Mucosa of gallbladder (tissue), 1 donor: Measurements from ENCODE around the gene SH3RF3. TPM values are rescaled to one million over a fixed set of nuclear protein-coding genes. Genes with fewer than 3 reads are reported as not detected.

Experiments used
- DNase-seq: peaks from one replicate; pipeline ENCODE4 v3.0.0-alpha.2; 2020; ENCODE audit warnings: low spot score
- total RNA-seq: library from RNA; stranded (reverse); gene quantifications from one replicate; pipeline ENCODE4 v1.2.1, GENCODE V29; 2021
- donor health status: DM: no; HTN: no; CAD: no.

The SH3RF3 gene
- total RNA-seq, 1 donor from 2014 or later: 11.5 TPM

DNA sequence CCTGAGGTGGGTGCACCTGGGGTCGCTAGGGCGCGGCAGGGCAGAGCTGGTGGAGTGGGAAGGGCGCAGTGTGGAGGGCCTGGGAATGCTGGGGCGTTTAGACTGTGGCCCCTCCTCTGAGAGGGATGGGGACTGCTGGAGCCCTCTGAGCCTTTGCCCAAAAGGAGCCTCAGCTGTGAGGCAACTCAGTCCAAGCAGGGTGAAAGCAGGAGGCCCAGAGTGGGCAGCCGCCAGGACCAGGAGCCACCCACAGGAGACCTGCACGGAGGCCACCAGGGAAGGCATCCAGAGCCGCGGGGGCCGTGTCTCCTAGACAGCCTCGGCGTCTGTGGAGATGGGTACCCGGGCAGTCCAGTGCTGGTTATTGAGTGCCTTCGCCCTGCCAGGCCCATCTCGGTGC is 369.9 kb downstream of the SH3RF3 start:
- no peak for DNase-seq

DNA sequence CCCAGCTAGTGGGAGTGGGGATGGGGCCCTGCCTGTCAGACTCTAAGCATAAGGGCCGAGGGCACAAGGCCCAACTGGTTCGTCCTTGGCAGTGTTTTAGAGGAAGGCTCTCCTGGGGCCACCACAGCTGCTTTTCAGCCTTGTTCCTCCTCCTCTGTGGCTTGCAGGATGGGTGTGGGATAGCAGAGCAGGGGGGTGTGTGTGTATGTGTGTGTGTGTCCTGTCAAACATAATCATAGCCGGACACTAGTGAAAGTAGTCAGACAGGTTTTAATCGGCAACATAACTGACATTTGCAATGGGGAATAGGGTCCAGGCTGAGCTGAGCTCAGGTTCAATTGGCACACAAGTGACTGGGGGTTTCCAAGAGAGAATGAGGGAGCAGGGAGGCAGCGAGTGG is 370.6 kb downstream of the SH3RF3 start:
- no peak for DNase-seq

DNA sequence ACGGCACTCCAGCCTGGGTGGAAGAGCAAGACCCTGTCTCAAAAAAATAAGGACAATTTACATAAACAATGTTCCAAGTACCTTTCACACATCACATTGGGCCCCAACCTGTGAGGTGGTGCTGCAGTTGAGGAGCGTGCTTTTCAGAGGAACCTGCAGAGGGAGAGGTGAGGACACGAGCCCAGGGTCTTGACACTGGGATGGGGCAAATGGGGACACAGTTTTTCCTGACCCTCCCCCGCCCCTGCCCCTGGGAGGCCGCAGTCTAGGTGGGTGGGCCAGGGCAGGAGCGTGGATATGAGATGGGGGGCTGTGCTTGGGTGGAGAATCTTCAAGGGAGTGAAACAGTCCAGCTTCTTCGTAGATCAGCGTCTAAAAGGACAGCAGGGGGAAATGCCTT is 371.9 kb downstream of the SH3RF3 start:
- DNase-seq: no peak

DNA sequence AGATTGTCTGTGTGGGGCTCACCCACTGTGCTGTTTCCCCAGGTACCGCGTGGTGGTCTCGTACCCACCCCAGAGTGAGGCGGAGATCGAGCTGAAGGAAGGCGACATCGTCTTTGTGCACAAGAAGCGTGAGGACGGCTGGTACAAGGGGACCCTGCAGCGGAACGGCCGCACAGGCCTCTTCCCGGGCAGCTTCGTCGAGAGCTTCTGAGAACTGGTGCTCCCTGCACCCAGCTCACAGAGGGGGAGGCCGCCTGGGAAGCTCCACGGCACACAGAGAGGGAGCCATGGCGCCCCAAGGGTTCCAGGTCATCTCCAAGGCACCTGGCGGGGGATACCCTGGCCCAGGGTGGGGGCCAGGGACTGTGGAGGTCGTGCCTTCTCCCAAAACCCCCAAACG is 372.5 kb downstream of the SH3RF3 start:
- DNase-seq: no peak

DNA sequence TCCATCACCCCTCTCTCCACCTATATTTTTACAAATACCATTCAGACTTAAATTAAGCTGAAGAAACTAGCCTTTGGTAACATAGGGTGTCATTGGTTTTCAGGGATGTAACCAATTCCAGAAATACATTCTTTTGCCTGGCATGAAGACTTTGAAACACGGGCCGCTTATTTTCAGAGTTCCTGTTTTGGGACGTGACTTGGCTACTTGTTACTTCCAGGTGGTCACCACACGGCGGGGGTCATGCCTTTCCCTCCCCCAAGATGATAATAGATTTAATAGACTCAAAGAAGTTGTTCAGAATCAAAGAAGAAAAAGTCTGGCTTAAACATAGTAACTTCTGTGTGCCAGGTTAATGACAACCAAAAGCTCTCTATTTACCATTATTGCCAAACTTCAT is 374.2 kb downstream of the SH3RF3 start:
- no peak for DNase-seq

DNA sequence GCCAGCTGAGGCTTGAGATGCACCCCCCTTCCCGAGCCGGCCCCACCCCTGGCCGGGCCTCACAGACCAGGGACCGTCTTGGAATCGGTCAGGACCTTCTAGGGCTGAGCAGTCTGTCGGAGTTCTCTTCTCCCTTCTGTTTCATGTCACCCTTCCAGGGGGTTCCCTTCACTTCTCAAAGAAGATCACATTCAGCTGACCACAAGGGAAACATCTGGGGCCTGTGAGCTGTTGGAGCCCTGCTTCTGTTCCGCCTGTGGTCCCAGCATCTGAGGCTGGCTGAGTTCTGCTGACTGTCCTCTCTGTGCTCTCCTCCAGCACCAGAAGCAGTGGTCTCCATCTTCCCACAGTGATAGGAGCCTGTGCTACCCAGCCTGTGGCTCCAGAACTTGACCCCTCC is 378.2 kb downstream of the SH3RF3 start:
- peak; percentile 18 for DNase-seq

DNA sequence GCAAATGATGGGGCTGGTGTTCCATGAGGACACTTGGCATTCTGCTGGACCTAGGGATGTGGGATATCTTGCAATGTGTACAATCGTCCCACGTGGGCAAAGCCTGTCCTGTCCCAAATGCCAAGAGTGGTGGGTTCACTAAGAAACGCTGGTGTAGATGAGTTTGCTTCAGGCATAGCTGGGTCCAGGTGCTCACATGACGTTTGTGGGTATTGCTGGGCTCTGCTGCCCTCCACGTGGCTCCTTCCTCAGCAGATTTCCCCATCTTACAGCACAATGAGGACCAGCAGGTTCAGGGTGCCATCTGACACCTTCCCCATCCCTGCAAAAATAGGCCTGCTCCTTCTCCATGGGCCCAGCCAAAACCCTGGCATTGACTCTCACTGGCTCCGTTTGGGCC is 378.8 kb downstream of the SH3RF3 start:
- no peak for DNase-seq

DNA sequence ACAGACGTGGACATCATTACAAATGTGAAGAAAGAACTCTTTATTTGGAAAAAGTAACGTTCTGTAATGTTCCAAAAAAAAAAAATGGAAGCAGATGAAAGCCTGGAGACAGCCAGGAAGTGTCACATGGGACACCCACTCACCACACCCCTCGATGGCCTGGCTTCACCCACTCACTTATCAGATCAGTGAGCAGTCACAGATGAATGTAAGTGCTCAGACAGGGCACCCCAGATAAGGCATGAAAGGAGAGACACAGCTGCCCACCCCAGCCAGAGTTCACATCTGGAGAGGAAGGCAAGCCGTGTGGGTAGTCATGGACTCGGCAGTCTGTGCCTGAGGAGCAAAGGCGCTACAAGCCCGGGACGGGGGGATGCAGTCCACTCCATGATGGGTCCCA is 379.6 kb downstream of the SH3RF3 start:
- DNase-seq: no peak

DNA sequence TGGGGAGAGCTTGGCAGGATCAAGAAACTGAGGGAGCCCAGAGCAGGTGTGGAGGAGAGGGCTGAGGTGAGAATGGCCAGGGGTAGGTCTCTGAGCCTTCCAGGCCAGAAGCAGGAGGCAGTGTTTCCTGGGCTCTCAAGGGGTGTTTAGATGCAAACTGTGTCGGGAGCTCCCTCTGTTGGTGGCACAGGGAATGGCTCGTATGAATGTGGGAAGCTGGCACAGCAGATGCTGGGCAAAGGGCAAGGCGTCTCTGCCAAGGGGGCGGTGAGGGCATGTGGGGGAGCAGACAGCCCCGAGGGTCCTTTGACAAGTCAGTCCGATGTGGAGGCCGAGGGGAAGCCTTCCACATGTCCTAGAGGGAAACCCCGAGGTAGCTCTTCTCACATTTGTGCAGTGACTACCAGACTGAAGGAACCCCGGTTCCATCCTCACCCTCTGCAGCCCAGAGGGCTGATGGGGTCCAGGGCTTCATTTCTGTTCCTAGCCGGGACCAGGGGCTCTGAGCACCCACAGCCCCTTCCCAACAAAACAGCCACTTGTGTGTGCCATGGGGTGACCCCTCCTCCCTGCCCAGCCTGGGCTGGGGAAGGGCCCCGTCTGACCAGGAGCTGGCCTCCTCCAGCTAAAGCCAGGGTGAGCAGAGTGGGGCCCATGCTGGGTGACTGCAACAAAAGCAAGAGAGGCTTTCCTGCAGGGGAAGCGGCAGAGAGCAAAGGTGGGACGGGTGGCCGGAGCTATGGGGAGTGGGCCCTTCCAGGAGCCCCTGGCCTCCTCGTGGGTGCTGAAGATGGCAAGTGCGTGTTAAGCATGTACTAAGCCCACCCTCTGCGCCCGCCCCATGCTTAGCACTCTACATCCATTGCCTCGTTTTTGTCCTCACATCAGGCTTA is 381.4 kb downstream of the SH3RF3 start:
- peak; percentile 85 for DNase-seq

DNA sequence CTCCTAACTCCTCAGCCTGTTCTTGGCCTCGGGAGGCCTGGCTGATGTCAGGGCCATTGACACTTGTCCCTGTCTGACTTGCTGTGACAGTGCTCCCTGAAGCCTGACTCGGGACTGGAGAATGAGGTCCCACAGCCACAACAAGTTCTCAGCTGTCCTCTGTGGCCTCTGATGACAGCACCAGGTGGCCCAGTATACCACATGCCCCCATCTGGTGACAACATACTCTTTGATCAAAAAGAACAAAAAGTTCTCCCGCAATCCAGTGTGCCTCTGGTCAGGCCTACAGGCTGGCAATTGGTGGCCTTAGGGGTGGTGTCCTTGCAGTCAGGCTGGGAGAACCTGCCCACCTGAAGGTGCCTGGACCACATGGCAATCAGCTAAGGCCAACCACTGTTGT is 382.2 kb downstream of the SH3RF3 start:
- no peak for DNase-seq

DNA sequence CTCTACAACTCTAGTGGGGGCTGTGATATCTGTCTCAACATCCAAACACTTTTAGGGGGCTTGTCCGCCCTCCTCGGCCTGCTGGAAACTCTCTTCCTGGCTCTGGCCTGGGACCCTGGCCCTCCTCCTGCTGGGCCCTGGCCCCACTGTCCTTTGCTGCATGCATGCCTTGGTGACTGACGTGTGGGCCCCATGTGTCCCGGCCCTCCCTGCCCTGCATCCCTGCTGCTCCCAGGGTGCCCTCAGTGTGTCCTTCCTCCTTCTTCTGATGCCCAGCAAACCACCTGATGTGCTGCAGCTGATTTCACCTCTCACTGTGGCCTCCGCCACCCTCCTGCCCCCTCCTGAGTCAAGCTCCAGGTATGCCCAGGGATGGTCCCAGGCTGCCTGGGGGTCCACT is 383.1 kb downstream of the SH3RF3 start:
- no peak for DNase-seq

DNA sequence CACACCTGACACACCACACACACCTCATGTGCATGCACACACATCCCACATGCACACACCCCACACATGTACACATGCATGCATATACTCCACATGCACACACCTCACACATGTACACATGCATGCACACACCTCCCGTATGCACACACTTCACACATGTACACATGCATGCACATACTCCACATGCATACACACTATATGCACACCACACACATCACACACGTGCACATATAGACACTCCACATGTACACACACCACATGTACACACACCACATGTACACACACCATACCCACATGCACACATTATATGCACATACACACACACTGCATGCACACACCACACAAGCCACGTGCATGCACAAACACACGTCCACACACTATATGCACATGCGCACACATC is 384.2 kb downstream of the SH3RF3 start:
- DNase-seq: no peak

DNA sequence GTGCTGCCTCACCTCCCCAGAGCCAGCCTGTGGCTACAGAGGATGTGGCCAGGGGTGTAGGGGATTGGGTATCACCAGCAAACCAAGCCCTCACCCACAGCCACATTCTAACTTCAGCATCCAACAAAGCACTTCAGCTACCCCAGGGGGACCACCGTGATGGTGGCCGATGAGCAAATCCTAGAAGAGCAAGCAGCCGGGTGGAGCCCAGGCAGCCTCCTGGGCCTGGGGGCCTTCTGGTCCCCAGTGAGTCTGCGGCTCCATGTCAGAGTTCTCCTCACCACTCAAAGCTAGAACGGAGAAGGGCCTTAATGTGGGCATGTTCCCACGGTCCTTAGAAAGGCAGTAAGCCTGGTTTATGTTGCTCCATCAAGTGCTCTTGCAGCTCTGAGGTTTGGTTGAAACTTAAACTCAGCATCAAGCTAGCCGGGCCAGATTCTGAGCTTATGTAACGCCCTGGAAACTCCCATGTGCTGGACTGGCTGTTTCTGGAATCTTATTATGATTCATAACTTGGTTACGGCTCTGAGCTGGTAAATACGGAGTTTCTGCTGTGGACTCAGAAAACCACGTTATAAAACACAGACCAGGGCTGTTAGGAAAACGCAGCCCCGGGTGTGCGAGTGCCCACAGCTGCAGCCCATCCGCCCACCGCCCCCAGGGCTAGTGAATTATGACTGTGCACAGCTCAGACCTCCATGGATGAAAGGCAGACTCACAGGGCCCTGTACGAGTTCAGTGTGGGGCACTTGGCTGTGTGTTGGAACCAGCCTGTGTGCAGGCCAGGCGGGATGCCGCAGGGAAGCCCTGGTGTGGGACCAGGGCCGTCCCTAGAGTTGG is 385.0 kb downstream of the SH3RF3 start:
- peak; percentile 55 for DNase-seq

DNA sequence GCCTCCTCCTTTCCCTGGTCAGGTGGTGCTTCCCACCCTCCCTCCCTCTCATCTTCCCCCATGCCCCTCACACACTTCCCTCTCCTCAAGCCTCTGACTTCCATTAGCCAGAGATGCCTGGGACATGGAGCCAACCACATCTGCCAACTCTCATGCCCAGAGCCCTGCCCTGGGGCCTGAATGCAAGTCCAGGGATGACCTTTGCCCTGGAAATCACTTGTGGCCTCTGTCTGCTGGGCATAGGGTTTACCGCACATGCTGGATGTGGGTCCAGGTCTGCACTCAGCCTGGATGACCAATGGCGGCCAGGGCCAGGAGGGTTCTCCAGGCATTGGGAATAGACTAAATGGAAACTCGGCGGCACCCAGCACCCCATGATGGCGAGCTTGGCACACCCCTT is 385.9 kb downstream of the SH3RF3 start:
- DNase-seq: no peak

DNA sequence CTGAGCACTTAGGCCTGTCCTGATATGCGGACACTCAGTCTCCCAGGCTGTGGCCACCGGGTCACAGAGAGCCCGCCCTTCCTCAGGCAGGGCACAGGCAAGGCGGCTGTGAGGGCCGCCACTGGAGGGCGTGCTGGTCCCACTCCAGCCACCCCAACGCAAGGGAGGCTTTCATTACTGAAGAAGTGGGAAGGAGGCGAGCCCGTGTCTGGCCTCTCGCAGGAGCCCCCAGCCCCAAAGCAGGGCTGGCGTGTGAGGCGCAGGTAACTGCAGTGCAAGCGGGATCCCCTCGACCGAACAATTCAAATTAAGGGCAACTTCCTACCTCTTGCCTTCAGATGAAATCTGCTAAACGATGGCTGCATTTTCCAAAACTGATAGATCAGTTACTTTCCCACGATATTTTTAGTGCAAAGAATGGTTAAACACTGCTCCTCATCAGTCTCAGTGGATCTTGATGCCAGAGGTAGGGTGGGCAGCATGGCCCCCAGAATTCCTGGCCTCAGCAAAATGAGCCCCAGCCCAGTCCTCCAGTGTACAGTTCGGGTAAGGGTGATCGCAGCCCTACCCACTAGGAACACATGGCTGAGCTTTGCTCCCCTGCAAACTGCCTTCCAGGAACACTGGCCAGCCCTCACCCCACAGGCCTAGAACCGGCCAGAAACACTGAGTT is 387.6 kb downstream of the SH3RF3 start:
- DNase-seq: peak; percentile 20

DNA sequence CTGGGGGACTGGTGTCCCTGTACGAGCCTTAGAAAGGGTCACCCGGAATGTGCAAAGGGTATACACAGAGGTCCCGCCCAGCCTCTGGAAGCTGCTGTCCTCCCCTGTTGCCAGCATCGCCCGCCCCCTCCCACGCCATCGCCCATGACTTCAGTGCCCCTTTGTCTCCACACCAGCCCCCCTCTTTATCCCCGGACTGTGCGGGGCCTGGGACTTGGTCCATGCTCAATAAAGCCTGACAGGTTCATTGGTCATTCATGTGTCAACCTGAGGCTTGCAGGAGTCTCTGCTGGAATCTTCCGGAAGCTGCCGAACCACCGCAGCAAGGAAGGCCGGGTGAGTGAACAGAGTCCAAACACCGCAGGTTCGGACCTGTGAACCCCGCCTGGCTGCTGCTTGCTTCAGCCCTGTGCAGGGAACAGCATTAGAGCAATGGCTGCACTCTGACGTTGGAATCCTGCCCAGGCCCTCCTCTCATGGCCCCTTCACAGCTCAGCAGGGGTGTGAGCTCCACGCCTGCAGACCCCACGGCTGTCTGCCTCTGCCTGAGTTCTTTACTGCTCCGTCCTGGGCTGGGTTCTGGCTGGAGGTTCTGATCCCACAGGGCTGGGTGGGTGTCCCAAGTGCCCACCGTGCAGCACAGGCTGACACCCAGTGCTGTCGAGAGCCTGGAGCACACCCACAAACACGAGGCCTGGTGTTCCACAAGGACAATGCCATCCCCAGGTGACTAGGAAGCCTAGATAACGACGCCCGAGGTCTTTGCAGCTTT is 388.3 kb downstream of the SH3RF3 start:
- DNase-seq: no peak

DNA sequence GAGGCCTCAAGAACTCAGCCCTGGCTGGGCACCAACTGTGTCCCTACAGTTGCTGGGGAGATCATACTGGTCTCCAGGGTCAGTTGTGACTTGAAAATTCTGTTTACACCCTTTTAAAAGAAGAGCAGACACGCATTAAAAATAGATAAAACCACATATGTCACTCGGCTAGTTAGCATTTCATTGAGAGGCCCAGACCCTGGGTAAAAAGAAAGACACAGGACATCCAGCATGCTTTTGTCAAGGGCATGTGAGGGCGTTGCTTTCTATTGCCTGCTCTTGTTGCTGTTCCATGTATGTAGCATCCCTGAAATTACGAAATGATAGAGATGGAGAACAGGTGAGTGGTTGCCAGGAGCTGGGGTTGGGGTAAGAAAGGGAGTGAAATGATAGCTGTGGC is 390.5 kb downstream of the SH3RF3 start:
- DNase-seq: no peak

DNA sequence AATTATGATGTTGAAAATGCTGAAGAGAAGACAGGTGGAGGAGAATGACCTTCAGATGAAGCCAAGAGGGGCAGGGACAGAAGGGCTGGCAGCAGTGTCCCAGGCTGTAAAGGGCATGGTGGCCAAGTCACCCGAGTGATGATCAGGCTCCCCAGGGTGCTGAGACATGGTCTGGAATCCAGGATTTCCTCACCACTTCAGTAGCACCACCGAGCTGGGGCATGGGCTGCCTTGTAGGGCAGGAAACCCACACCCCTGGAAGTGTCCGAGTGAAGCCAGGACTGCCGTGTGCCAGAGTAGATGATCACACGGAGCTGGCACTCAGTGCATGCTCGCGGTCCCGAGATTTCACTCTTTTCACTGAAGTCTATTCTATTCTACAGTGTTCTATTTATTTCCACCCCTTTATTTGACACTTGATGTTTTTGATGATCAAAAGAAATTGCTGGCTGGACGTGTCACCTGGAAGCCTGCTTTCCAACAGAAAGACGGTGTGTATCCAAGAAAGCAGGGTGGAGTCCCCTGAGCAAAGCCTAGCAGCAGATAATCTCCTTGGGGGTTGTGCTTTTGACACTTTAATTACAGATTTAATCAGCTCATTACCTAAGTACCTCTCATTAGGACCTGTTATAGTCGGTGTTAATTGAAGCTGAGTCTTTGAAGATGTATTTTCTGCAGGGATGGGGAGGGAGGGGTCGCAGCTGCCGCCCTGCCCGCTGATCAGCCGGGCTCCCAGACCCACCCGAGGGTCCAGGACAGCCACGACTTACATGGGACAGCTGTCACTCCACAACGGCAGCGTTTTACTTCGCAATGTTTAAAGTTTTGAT is 392.4 kb downstream of the SH3RF3 start:
- no peak for DNase-seq

DNA sequence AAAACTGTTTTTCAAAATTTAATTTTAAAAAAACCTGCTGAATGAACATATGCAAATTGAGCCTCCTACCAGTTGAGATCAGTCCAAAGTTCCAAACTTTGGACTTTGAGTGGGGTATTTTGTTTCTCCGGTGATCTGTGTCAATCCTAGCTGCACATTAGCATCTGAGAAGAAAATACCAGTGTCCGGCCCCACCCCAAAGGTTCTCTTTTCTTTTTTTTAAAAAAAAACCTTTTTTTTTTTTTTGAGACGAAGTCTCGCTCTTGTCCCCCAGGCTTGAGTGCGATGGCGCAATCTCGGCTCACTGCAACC is 393.0 kb downstream of the SH3RF3 start:
- DNase-seq: no peak

DNA sequence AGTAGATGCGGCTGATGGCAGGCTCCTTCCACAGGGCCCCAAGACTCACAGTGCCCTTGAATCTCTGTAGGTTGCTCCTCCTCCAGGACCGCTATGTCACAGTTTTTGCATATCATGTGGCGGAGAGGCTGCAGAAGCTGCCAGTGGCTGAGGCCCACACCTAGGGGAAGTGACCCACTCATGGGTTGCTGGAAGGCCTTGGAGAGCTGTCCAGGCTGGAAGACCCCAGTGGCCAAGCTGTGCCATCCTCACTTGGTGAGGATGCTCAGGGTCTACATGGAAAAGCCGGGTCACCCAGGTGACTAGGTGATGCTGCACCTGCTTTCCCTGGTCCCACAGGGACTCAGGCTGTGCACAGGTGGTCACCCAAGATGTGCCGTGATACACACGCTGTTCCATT is 394.1 kb downstream of the SH3RF3 start:
- no peak for DNase-seq
